Left lobe of liver (tissue), 2 donors: ENCODE results near the gene RAB5IF. TPM values are rescaled to one million over a fixed set of nuclear protein-coding genes. Genes with fewer than 3 reads are reported as not detected.
A peak's percentile ranks its signal among the peaks of the same experiment; 100 is the strongest.
"Not testable (repeated sequence)": the region's sequence is repeated elsewhere in the genome, so short reads cannot be mapped to it uniquely, and the experiment has no call there.

ENCODE experiments used
- ATAC-seq: fragments of 200-7000 bp; cut with Tn5 transposase; one replicate; pipeline ENCODE4 v1.9.1; 2020; ENCODE audit warnings: mild to moderate bottlenecking, moderate library complexity
- DNase-seq: peaks from one replicate; pipeline ENCODE4 v3.0.0-alpha.2; 2020; ENCODE audit warnings: low spot score
- total RNA-seq: library from RNA; stranded (reverse); gene quantifications from one replicate; pipeline ENCODE4 v1.2.1, GENCODE V29; 2021
- donor health status: DM: no; HTN: no; CAD: no; lungs with moderate emphysema.
- donor health status: DM: no; HTN: yes; CAD: no.

RAB5IF gene
- total RNA-seq, 1 donor from 2014 or later = 113 TPM

GRCh38 chr20:36585410-36586125 lies 20.0 kb upstream of the RAB5IF start:
- ATAC-seq (no peak), DNase-seq (no peak)

- no peak for ATAC-seq
- DNase-seq = no peak
Measured at GRCh38 chr20:36587388-36588070, 18.1 kb upstream of the RAB5IF start.

DNA sequence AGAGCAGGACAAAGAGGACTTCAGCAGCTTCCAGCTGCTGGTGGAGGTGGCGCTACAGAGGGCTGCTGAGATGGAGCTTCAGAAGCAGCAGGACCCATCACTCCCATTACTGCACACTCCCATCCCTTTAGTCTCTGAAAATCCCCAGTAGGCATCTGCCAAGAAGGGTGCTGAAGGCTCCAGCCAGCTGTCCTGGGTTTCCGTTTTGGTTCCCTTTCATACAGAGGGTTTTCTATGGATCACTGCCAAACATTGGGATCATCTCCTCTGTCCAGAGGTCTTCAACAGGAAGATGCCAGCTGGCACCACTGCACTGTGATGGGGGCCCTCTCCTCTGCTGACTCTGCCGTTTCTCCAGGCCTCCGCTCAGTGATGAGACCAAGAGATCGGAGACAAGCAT lies 14.3 kb upstream of the RAB5IF start:
- DNase-seq = no peak
- no peak for ATAC-seq

DNA sequence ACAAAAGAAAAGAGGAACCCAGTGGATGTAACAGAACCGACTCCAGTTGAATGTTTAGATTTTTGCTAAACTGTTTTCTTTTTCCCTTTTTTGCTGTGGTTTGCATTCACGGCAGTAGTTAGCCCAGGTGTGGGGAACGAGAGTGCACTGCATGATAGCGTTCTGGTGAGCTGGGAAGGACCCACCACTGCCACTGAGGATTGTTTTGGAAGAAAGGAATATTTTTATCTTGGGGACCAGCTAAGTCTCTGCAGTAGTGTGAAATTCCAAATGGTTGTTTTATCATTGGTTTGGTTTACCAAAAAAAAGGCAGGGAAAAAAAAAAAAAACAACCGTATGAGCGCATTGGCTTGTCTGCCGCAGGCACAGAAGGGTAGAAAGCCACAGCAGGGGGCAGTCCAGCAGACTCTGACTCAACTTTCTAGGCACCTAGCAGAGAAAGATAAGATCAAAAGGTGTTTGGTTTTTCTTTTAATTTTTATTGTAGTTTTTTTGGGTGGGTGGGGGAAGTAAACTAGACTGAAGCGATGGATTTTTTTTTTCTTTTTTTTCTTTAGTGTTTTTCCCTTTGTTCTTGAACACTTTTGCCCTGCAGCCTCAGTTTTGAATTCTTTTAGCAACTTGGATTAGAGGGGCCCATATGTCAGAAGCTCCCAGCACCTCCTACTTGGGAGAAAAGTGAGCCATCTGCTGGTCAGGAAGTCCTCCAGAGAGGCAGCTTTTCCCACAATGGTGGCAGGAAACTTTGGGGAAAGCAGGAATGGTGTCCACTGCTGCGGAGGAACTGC lies 13.5 kb upstream of the RAB5IF start:
- peak; percentile 64 for ATAC-seq
- no peak for DNase-seq

- ATAC-seq (no peak), DNase-seq (no peak)
Measured at GRCh38 chr20:36593347-36593929, 12.1 kb upstream of the RAB5IF start.

- ATAC-seq = no peak
- no peak for DNase-seq
Measured at GRCh38 chr20:36599912-36600345, 5.7 kb upstream of the RAB5IF start.

GRCh38 chr20:36601540-36601939 lies 4.0 kb upstream of the RAB5IF start:
- ATAC-seq = no peak
- no peak for DNase-seq

DNA sequence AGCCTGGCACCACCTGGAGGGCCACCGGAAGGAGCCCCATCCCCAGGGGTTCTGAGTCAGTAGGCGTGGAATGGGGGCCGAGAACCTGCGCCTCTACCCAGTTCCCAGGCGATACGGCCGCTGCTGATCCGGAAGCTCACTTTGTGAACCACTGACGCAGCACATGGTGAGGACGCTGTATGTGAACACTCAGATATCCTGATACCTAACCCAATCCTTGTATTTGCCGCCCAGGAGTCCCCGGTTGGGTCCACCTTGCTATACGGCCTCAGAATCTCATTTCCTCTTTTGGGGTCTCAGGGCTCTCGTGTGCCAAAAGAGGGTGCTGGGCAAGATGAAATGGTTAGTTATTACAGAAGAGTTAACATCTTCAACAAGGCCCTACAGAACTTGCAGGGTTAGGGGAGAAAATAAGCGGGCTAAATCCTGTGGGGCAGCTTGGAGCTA lies 604 bp upstream of the RAB5IF start:
- peak; percentile 58 for DNase-seq

GRCh38 chr20:36606158-36607066 lies 833 bp downstream of the RAB5IF start:
- ATAC-seq (peak; percentile 44), DNase-seq (peak; percentile 66)

More for the DNA sequence above, 604 bp upstream of the RAB5IF start:
- peak; percentile 11 for ATAC-seq

GRCh38 chr20:36607586-36608387 lies 2.2 kb downstream of the RAB5IF start:
- DNase-seq = peak; percentile 68
- peak; percentile 27 for ATAC-seq

- ATAC-seq, DNase-seq: not testable (repeated sequence)
Measured at GRCh38 chr20:36608388-36608728, 2.8 kb downstream of the RAB5IF start.

- no peak for ATAC-seq
- DNase-seq = no peak
Measured at GRCh38 chr20:36611625-36612024, 6.0 kb downstream of the RAB5IF start.

DNA sequence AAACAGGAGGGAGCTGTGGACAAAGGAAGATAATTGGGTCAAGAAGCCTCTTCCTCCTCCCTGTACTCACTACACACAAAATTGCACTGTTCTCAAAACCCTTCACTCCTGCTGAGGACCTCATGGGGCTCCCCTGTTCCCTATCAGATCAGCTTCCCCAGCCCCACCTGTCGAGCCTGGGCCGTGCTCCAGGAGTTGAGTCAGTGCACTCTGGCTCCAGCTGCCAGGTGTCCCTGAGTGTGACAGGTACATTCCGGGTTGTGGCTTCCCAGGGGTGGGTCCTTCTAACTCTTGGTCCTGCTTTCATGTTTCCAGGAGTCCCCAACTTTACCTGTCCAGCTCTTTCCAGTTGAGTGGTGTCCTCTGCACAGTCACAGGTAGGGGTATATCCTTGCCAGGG lies 8.4 kb downstream of the RAB5IF start:
- no peak for DNase-seq
- ATAC-seq = peak; percentile 49

DNA sequence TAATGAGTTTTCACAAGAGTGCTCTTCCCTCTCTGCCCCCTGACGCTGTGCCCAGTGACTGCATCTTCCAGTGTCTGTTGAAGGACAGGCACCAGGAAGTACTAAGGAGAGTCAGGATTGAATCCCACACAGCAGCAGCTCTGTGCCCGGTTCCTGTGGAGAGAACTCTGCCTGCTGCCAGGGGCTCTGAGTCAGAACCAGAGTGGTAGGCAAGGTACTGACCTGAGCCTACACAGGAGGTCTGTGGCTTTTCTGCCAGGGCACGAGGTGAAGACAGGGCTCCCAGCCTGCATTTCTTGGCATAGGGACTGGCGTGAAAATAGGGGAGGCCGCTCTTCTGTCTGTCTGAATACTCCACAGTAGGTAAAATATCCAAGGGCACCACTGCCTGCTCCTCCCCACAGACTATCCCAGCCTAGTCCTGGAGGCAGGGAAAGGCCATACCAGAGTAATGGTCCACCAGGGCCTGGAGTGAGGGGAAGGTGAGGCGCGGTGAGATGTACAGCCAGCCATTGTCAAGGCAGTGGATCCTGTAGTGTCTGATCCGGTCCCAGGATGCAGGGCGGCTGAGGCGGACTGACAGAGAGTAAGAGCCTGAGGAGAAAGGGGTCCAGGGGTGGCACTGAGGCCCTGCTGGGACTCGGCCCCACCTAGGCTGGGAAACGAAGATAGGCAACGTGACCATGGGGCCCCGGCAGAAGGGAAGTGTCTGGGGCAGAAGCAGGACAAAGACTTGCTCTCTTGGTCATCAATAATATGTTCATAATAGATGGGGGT lies 9.4 kb downstream of the RAB5IF start:
- no peak for DNase-seq
- peak; percentile 7 for ATAC-seq

GRCh38 chr20:36620917-36621316 lies 15.3 kb downstream of the RAB5IF start:
- ATAC-seq = no peak
- DNase-seq = no peak

- DNase-seq = no peak
Measured at GRCh38 chr20:36623444-36623843, 17.9 kb downstream of the RAB5IF start.

GRCh38 chr20:36624068-36624943 lies 18.7 kb downstream of the RAB5IF start:
- DNase-seq = no peak
- ATAC-seq = peak; percentile 84

More at GRCh38 chr20:36623444-36623843, 17.9 kb downstream of the RAB5IF start:
- peak; percentile 15 for ATAC-seq

DNA sequence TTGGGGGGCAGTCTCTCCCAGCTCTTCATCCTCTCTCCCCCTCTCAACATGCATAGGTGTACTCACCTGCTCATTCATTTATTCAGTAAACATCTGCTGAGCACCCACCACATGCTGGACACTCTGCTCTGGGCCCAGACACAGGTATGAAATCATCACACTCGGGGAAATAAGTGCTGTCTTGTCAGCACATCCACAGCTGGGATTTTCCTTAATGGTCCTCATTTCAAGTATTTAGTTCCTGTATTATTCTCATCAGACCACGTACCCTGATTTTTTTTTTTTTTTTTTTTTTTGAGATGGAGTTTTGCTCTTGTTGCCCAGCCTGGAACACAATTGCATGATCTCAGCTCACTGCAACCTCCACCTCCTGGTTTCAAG lies 19.4 kb downstream of the RAB5IF start:
- ATAC-seq (no peak), DNase-seq (no peak)
